ENCODE results near the gene CDH4.

- TF ChIP-seq CTCF (IDR thresholded peaks at IDR 0.05) = no peak
- TF ChIP-seq EZH2 (IDR thresholded peaks at IDR 0.05; ENCODE audit: borderline replicate concordance, insufficient read depth, low read depth, low read length, poor library complexity, severe bottlenecking) = no peak
Measured at GRCh38 chr20:61447952-61448351, 195.9 kb downstream of the CDH4 start.

Measured in B cell (primary cell).